Ovary (tissue), 10 donors: ENCODE results near the gene MRPL24. TPM values are rescaled to one million over a fixed set of nuclear protein-coding genes. Genes with fewer than 3 reads are reported as not detected.
A peak's percentile ranks its signal among the peaks of the same experiment; 100 is the strongest.

Experiments used
- DNase-seq, 5 donors: peaks; one replicate each; pipeline ENCODE4 v3.0.0-alpha.2; 2019 to 2020
- H3K27ac ChIP-seq, 2 donors: fragments of 200-600 bp; one replicate each; pipeline versions ENCODE4 v1.5.1 to v1.8.0; 2019 to 2022
- H3K27me3 ChIP-seq: fragments of 200-600 bp; one replicate; pipeline ENCODE4 v1.8.0; 2022
- H3K36me3 ChIP-seq: fragments of 200-600 bp; sonication (generic); one replicate; pipeline ENCODE4 v1.5.1; 2019
- H3K4me1 ChIP-seq: one replicate; pipeline ENCODE4 v1.8.1; 2013; ENCODE audit warnings: mild to moderate bottlenecking, moderate library complexity; ENCODE audit not compliant: insufficient read depth
- H3K4me3 ChIP-seq: fragments of 200-600 bp; sonication (generic); one replicate; pipeline ENCODE4 v1.5.1; 2017
- H3K9me3 ChIP-seq, 2 donors: fragments of 200-600 bp in 1 of 2; sonication (generic) in 1 of 2; one replicate each; pipeline versions ENCODE4 v1.5.1 to v1.8.1; 2013 to 2019; ENCODE audit warnings: mild to moderate bottlenecking in 1 of 2, moderate library complexity in 1 of 2
- EP300 ChIP-seq: sonication (generic); formaldehyde crosslinking; IDR thresholded peaks from one replicate; pipeline ENCODE4 v1.6.1; 2017; ENCODE audit warnings: antibody characterized with exemption
- POLR2A ChIP-seq: fragments of 450-650 bp; IDR thresholded peaks from one replicate; pipeline ENCODE4 v1.6.1; 2017; ENCODE audit warnings: antibody characterized with exemption, mild to moderate bottlenecking, moderate library complexity
- WGBS, 3 donors: extraction: QIAGEN DNeasy Blood & Tissue Kit in 1 of 3; methylation state at CpG; one replicate each; pipeline versions ENCODE4 v1.1.5 to v1.1.7; 2013 to 2017; 5-methylcytosine and 5-hydroxymethylcytosine counted together
- intact Hi-C, 4 donors: fragments of 100-400 bp; cut with DNase I; formaldehyde crosslinking; loops; one replicate each; pipeline versions ENCODE4 v1.11.0 to v1.15.1; 2022 to 2023
- long read RNA-seq, 3 donors: library from polyadenylated mRNA in 2 of 3; unstranded in 2 of 3; transcript quantifications; one replicate each; pipeline ENCODE4 v2.0.0 and lab custom pipeline, GENCODE V29; 2021 to 2026
- polyA plus RNA-seq, 2 donors: library from polyadenylated mRNA; stranded (reverse); fragments of 200-250 nt in 1 of 2; fragments of 350-450 nt in 1 of 2; fragmentation: Illumina TruSeq in 1 of 2; extraction: RNeasy Lipid Tissue Mini Kit (QIAGEN cat#74804) in 1 of 2; gene quantifications; one replicate each; pipeline ENCODE4 v1.2.3, GENCODE V29; 2013 to 2014
- total RNA-seq, 7 donors: library from RNA; depleted of rRNA in 2 of 7; stranded (reverse); fragments of >200 nt in 2 of 7; fragmentation: NEBNext Ultra II Directional in 3 of 7; extraction: Animal tissue kit (Norgen Biotek cat#: 25700) in 3 of 7; gene quantifications; one replicate each; pipeline versions ENCODE4 v1.1.0 to v1.2.4, GENCODE V29; 2016 to 2023
- TF ChIP-seq, protein P1 (sequence below), 3 donors: fragments of 450-650 bp in 2 of 3; fragments of 200-600 bp in 1 of 3; IDR thresholded peaks; one replicate each; pipeline versions ENCODE4 v1.5.1 to v1.8.0; 2016 to 2022; ENCODE audit warnings: antibody characterized with exemption in 3 of 3, mild to moderate bottlenecking in 1 of 3
- donor health status: DM: no; HTN: no; CAD: no; lungs with moderate emphysema.
- donor health status: DM: no; HTN: no; CAD: no.
- donor health status: Bipolar disorder and iron deficiency.
- donor health status: DM: yes; HTN: yes; CAD: no.
- donor health status: DM: no; HTN: no; CAD: no.
- donor health status: DM: yes; HTN: yes; CAD: no.

The MRPL24 gene
- total RNA-seq (10 to 100 TPM; 23.1 to 83.3 (median 61.8) TPM), polyA plus RNA-seq (100 to 1,000 TPM in 1 of 2 donors, 10 to 100 TPM in 1; 71.3 to 173 TPM)
- long read RNA-seq, donor 1, transcript MRPL24-201 (6 exons, 883 nt): major isoform, 12 of 30 reads
- long read RNA-seq, donor 1, transcript MRPL24-202 (6 exons, 883 nt): minor isoform, 10 of 30 reads
- long read RNA-seq, donor 1, partial matches to known transcripts: 1 of 30 reads
- long read RNA-seq, donor 1, other reads (novel, unspliced or antisense): 7 of 30 reads
- long read RNA-seq, donor 2, transcript MRPL24-201 (6 exons, 883 nt): minor isoform, 22 of 49 reads
- long read RNA-seq, donor 2, transcript MRPL24-202 (6 exons, 883 nt): major isoform, 25 of 49 reads
- long read RNA-seq, donor 2, partial matches to known transcripts: 0 of 49 reads
- long read RNA-seq, donor 2, other reads (novel, unspliced or antisense): 0 of 49 reads
- long read RNA-seq, donor 3, transcript MRPL24-201 (6 exons, 883 nt): major isoform, 25 of 56 reads
- long read RNA-seq, donor 3, transcript MRPL24-202 (6 exons, 883 nt): minor isoform, 21 of 56 reads
- long read RNA-seq, donor 3, partial matches to known transcripts: 0 of 56 reads
- long read RNA-seq, donor 3, other reads (novel, unspliced or antisense): 7 of 56 reads

GRCh38 chr1:156740741-156741480, at the start of gene MRPL24:
Gene MRPL24, minus strand, starts transcription at chr1:156741088. Its CDS starts 2,384 bp downstream, at chr1:156738704.
- TF ChIP-seq, protein P1, sequence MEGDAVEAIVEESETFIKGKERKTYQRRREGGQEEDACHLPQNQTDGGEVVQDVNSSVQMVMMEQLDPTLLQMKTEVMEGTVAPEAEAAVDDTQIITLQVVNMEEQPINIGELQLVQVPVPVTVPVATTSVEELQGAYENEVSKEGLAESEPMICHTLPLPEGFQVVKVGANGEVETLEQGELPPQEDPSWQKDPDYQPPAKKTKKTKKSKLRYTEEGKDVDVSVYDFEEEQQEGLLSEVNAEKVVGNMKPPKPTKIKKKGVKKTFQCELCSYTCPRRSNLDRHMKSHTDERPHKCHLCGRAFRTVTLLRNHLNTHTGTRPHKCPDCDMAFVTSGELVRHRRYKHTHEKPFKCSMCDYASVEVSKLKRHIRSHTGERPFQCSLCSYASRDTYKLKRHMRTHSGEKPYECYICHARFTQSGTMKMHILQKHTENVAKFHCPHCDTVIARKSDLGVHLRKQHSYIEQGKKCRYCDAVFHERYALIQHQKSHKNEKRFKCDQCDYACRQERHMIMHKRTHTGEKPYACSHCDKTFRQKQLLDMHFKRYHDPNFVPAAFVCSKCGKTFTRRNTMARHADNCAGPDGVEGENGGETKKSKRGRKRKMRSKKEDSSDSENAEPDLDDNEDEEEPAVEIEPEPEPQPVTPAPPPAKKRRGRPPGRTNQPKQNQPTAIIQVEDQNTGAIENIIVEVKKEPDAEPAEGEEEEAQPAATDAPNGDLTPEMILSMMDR (IDR thresholded peaks at IDR 0.05): no peak
- peak; percentile 35 for TF ChIP-seq POLR2A
- TF ChIP-seq EP300: peak; percentile 39
- intact Hi-C loops: loop anchor here in 2 of 4 donors (1.0 to 2.0 kb wide), 2 partner anchors 13 to 26 kb away; partner anchors contain the start of genes ISG20L2 (in 1 of the 2), METTL25B (in 1 of the 2) and PRCC (in 1 of the 2)
- Histone ChIP-seq H3K4me3 (peak within 1 kb of the TSS; percentile 74), H3K36me3 (no peaks in the 10 kb centered on the region), H3K9me3 (no peaks in the 10 kb centered on the region), H3K27ac (peak within 1 kb of the TSS; percentile 13 to 83), H3K4me1 (peaks cover 4% of the 10 kb centered on the region), H3K27me3 (no peaks in the 10 kb centered on the region)
- WGBS, 3 donors: 0 to 1% (median 0%) methylated on average over 38 of the region's 38 CpGs
- peak; percentile 96 to 98 (median 97) for DNase-seq

- Histone ChIP-seq H3K27me3 (no peaks in the 10 kb centered on the region), H3K36me3 (no peaks in the 10 kb centered on the region), H3K27ac (no peak overlapping the region), H3K9me3 (no peaks in the 10 kb centered on the region), H3K4me3 (no peak overlapping the region), H3K4me1 (no peaks in the 10 kb centered on the region)
- TF ChIP-seq EP300 (no peak), POLR2A (no peak)
- TF ChIP-seq, protein P1 (IDR thresholded peaks at IDR 0.05): no peak
- intact Hi-C loops: loop anchor here in 1 of 4 donors (10.0 kb wide), 1 partner anchor 65 kb away; the partner anchor contains the start of gene INSRR
- WGBS, 3 donors: 77 to 90% (median 81%) methylated on average over 4 of the region's 4 CpGs
- no peak for DNase-seq
Observed at GRCh38 chr1:156789621-156790318, 48.9 kb upstream of the MRPL24 start.

GRCh38 chr1:156788136-156788535, 47.2 kb upstream of the MRPL24 start:
- Histone ChIP-seq H3K27me3 (no peaks in the 10 kb centered on the region), H3K4me3 (no peak overlapping the region), H3K9me3 (no peaks in the 10 kb centered on the region), H3K4me1 (no peaks in the 10 kb centered on the region), H3K36me3 (no peaks in the 10 kb centered on the region), H3K27ac (no peak overlapping the region)
- TF ChIP-seq, protein P1 (IDR thresholded peaks at IDR 0.05): no peak
- no peak for TF ChIP-seq EP300
- no peak for TF ChIP-seq POLR2A
- DNase-seq: no peak
- WGBS, 3 donors: 82 to 89% (median 88%) methylated on average over 2 of the region's 2 CpGs
- intact Hi-C loops: no loop called here

GRCh38 chr1:156786640-156787039, 45.8 kb upstream of the MRPL24 start:
- Histone ChIP-seq H3K27ac (no peak overlapping the region), H3K4me3 (no peak overlapping the region), H3K4me1 (peaks cover under 1% of the 10 kb centered on the region), H3K9me3 (no peaks in the 10 kb centered on the region), H3K36me3 (no peaks in the 10 kb centered on the region), H3K27me3 (no peaks in the 10 kb centered on the region)
- no peak for DNase-seq
- 90 to 91% (median 91%) methylated on average over 9 to 10 of the region's 10 CpGs for WGBS, 3 donors
- TF ChIP-seq, protein P1 (IDR thresholded peaks at IDR 0.05): no peak
- TF ChIP-seq POLR2A (no peak), EP300 (no peak)
- intact Hi-C loops: no loop called here
